HG02943 (cell line): ENCODE measurements around the gene TCF23.
"Not testable (repeated sequence)": the region's sequence is repeated elsewhere in the genome, so short reads cannot be mapped to it uniquely, and the experiment has no call there.

ENCODE experiments used
- ATAC-seq: cut with Tn5 transposase; IDR thresholded peaks from one replicate; pipeline ENCODE4 v1.9.1; 2021; ENCODE audit warnings: mild to moderate bottlenecking, low read depth, moderate library complexity; ENCODE audit not compliant: unreplicated experiment

The TCF23 gene

GRCh38 chr2:27148801-27149439, at the start of gene TCF23:
Gene TCF23 (plus strand): TSS chr2:27149004. CDS start chr2:27149134, 130 bp downstream.
- no peak for ATAC-seq

GRCh38 chr2:27099334-27099955, 49.4 kb upstream of the TCF23 start:
- no peak for ATAC-seq

- ATAC-seq = no peak
These were observed 48.8 kb upstream of the TCF23 start for GRCh38 chr2:27100036-27100435.

- no peak for ATAC-seq
These were observed 46.5 kb upstream of the TCF23 start for GRCh38 chr2:27102329-27102728.

- no peak for ATAC-seq
These were observed 42.8 kb upstream of the TCF23 start for GRCh38 chr2:27105981-27106380.

GRCh38 chr2:27108221-27108620, 40.6 kb upstream of the TCF23 start:
- ATAC-seq = no peak

- ATAC-seq = no peak
These were observed 39.7 kb upstream of the TCF23 start for GRCh38 chr2:27109083-27109482.

GRCh38 chr2:27110603-27111352, 38.0 kb upstream of the TCF23 start:
- ATAC-seq = not testable (repeated sequence)

- not testable (repeated sequence) for ATAC-seq
These were observed 37.3 kb upstream of the TCF23 start for GRCh38 chr2:27111392-27112078.

- ATAC-seq = no peak
These were observed 33.3 kb upstream of the TCF23 start for GRCh38 chr2:27115519-27115918.

- no peak for ATAC-seq
These were observed 30.7 kb upstream of the TCF23 start for GRCh38 chr2:27117995-27118524.

- no peak for ATAC-seq
These were observed 30.1 kb upstream of the TCF23 start, which contains the start of gene CGREF1 for GRCh38 chr2:27118525-27119329. Gene CGREF1 (minus strand): TSS chr2:27119128. CDS start chr2:27104366, 14,762 bp downstream.

- not testable (repeated sequence) for ATAC-seq
These were observed 29.5 kb upstream of the TCF23 start for GRCh38 chr2:27119330-27119670.

- ATAC-seq = no peak
These were observed 26.9 kb upstream of the TCF23 start for GRCh38 chr2:27121906-27122305.

GRCh38 chr2:27122791-27123190, 26.0 kb upstream of the TCF23 start:
- no peak for ATAC-seq

- no peak for ATAC-seq
These were observed 25.3 kb upstream of the TCF23 start, which contains the start of gene ABHD1 for GRCh38 chr2:27123302-27124150. Gene ABHD1 (plus strand): TSS chr2:27123815. CDS start chr2:27123949, 134 bp downstream.

GRCh38 chr2:27125104-27125503, 23.7 kb upstream of the TCF23 start:
- no peak for ATAC-seq

- ATAC-seq = no peak
These were observed 22.5 kb upstream of the TCF23 start for GRCh38 chr2:27126252-27126710.
